Renal cortical epithelial cell (primary cell): ENCODE results near the gene IRS1. TPM values are rescaled to one million over a fixed set of nuclear protein-coding genes. Genes with fewer than 3 reads are reported as not detected.

Experiments
- DNase-seq: peaks from one replicate; pipeline ENCODE4 v3.0.0-alpha.2; 2011; ENCODE audit warnings: low read depth
- total RNA-seq: library from RNA; depleted of rRNA; stranded (reverse); fragments of >200 nt; gene quantifications from 2 replicates; pipeline ENCODE4 v1.2.3, GENCODE V29; 2014

Gene IRS1
- total RNA-seq, 1 donor from 2014 or later, result 34.0 TPM

- DNase-seq, result no peak
Measured at GRCh38 chr2:226690461-226691024, 109.1 kb downstream of the IRS1 start.

GRCh38 chr2:226687641-226688253 is 111.9 kb downstream of the IRS1 start:
- no peak for DNase-seq

- DNase-seq, result no peak
Measured at GRCh38 chr2:226684563-226684959, 115.1 kb downstream of the IRS1 start.

GRCh38 chr2:226683944-226684562 is 115.6 kb downstream of the IRS1 start:
- no peak for DNase-seq

- DNase-seq, result no peak
Measured at GRCh38 chr2:226683196-226683595, 116.4 kb downstream of the IRS1 start.

Other genes with a start within 250 kb of the IRS1 start
- gene RHBDD1, start 36.2 kb upstream of the IRS1 start, total RNA-seq, result 15.3 and 31.3 TPM in 2 replicates